Activated CD4-positive, CD25-positive, alpha-beta regulatory T cell treated with anti-CD3 and anti-CD28 coated beads, Interleukin-2, amount 50 U/mL, for 24 hours (primary cell): ENCODE data around the gene PRKCA.

Experiments used
- ATAC-seq, 2 donors: fragments of 150-1000 bp; cut with Tn5 transposase; one replicate each; pipeline ENCODE4 v1.10.0; 2021; ENCODE audit warnings: mild to moderate bottlenecking in 1 of 2, moderate library complexity in 1 of 2

PRKCA gene

GRCh38 chr17:66416207-66416940 is 114.0 kb downstream of the PRKCA start:
- no peak for ATAC-seq

GRCh38 chr17:66417300-66417719 is 114.9 kb downstream of the PRKCA start:
- ATAC-seq = no peak

- peak; percentile 38 to 45 for ATAC-seq
Observed at GRCh38 chr17:66420961-66421371, 118.6 kb downstream of the PRKCA start.

- ATAC-seq = no peak
Observed at GRCh38 chr17:66422186-66422585, 119.8 kb downstream of the PRKCA start.

- ATAC-seq = no peak
Observed at GRCh38 chr17:66423056-66423955, 120.9 kb downstream of the PRKCA start.

GRCh38 chr17:66425756-66426396 is 123.5 kb downstream of the PRKCA start:
- ATAC-seq = no peak

GRCh38 chr17:66426397-66427033 is 124.1 kb downstream of the PRKCA start:
- ATAC-seq = peak; percentile 76 to 79

GRCh38 chr17:66427134-66427533 is 124.7 kb downstream of the PRKCA start:
- no peak for ATAC-seq

GRCh38 chr17:66429680-66430079 is 127.3 kb downstream of the PRKCA start:
- no peak for ATAC-seq

- no peak for ATAC-seq
Observed at GRCh38 chr17:66430846-66431795, 128.7 kb downstream of the PRKCA start.

- no peak for ATAC-seq
Observed at GRCh38 chr17:66431910-66432309, 129.5 kb downstream of the PRKCA start.

GRCh38 chr17:66432411-66432957 is 130.1 kb downstream of the PRKCA start:
- no peak for ATAC-seq

- ATAC-seq = no peak
Observed at GRCh38 chr17:66432996-66433551, 130.7 kb downstream of the PRKCA start.

- no peak for ATAC-seq
Observed at GRCh38 chr17:66435182-66435581, 132.8 kb downstream of the PRKCA start.

- ATAC-seq = no peak
Observed at GRCh38 chr17:66436631-66437030, 134.2 kb downstream of the PRKCA start.

GRCh38 chr17:66437476-66438026 is 135.1 kb downstream of the PRKCA start:
- ATAC-seq = no peak

- ATAC-seq = no peak
Observed at GRCh38 chr17:66438101-66438500, 135.7 kb downstream of the PRKCA start.

- no peak for ATAC-seq
Observed at GRCh38 chr17:66441101-66441661, 138.8 kb downstream of the PRKCA start.

- ATAC-seq = no peak
Observed at GRCh38 chr17:66443166-66443565, 140.8 kb downstream of the PRKCA start.

- ATAC-seq = no peak
Observed at GRCh38 chr17:66443606-66444005, 141.2 kb downstream of the PRKCA start.
